ENCODE data around the gene KIF16B. TPM values are rescaled to one million over a fixed set of nuclear protein-coding genes. Genes with fewer than 3 reads are reported as not detected.

Gene KIF16B
- total and polyA plus RNA-seq, 2 experiments from 2014 or later, result 6.5 to 11.1 TPM

DNA sequence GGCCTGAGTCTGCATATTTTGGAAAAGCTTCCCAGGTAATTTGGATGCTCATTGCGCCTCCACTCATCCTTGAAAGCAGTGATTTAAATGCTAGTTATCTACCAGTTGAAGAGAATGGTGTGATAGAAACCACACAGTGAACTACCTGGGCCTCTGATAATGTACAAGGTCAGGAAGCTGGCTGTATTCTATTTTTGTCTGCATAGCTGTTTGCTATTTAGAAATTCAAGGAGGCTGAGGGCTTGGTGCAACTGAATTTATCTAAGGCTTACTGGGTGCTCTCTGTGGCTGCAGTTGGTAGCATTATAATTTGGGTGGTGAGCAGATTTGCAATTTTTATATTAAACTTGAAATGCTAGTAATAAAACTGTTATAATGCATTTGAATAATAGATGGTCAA is 245.6 kb downstream of the KIF16B start (continued):
- TF ChIP-seq, protein P1, sequence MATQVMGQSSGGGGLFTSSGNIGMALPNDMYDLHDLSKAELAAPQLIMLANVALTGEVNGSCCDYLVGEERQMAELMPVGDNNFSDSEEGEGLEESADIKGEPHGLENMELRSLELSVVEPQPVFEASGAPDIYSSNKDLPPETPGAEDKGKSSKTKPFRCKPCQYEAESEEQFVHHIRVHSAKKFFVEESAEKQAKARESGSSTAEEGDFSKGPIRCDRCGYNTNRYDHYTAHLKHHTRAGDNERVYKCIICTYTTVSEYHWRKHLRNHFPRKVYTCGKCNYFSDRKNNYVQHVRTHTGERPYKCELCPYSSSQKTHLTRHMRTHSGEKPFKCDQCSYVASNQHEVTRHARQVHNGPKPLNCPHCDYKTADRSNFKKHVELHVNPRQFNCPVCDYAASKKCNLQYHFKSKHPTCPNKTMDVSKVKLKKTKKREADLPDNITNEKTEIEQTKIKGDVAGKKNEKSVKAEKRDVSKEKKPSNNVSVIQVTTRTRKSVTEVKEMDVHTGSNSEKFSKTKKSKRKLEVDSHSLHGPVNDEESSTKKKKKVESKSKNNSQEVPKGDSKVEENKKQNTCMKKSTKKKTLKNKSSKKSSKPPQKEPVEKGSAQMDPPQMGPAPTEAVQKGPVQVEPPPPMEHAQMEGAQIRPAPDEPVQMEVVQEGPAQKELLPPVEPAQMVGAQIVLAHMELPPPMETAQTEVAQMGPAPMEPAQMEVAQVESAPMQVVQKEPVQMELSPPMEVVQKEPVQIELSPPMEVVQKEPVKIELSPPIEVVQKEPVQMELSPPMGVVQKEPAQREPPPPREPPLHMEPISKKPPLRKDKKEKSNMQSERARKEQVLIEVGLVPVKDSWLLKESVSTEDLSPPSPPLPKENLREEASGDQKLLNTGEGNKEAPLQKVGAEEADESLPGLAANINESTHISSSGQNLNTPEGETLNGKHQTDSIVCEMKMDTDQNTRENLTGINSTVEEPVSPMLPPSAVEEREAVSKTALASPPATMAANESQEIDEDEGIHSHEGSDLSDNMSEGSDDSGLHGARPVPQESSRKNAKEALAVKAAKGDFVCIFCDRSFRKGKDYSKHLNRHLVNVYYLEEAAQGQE (IDR thresholded peaks at IDR 0.05; ENCODE audit: unreplicated experiment), result no peak
- TF ChIP-seq NANOG (IDR thresholded peaks at IDR 0.05; ENCODE audit: borderline replicate concordance), result no peak
- TF ChIP-seq, protein P2, sequence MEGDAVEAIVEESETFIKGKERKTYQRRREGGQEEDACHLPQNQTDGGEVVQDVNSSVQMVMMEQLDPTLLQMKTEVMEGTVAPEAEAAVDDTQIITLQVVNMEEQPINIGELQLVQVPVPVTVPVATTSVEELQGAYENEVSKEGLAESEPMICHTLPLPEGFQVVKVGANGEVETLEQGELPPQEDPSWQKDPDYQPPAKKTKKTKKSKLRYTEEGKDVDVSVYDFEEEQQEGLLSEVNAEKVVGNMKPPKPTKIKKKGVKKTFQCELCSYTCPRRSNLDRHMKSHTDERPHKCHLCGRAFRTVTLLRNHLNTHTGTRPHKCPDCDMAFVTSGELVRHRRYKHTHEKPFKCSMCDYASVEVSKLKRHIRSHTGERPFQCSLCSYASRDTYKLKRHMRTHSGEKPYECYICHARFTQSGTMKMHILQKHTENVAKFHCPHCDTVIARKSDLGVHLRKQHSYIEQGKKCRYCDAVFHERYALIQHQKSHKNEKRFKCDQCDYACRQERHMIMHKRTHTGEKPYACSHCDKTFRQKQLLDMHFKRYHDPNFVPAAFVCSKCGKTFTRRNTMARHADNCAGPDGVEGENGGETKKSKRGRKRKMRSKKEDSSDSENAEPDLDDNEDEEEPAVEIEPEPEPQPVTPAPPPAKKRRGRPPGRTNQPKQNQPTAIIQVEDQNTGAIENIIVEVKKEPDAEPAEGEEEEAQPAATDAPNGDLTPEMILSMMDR (conservative IDR thresholded peaks at IDR 0.05; ENCODE audit: low read depth in 2 of 2), result no peak

DNA sequence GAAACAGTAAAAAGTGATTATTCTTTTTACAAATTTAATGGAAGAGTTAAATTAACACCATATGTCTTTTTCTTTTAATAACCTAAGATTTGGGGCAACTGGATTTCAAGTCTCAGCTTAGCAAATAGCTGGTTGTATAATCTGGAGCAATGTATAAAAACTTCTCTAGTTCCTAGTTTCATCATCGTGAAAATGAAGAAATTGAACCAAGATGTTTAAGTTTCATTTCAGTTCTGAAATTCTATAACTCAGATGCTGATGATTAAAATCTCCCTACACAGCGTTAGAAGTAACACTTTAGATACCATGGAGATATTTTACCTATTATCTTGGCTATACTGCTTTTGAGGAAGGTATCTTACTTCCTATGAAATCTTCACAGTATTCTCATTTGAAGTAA is 252.0 kb downstream of the KIF16B start:
- H3K27me3 Mint-ChIP-seq (ENCODE audit: insufficient read depth, low read depth, poor library complexity), result no peaks in the 10 kb centered on the region
- ATAC-seq (no peak), DNase-seq (ENCODE audit: low spot score) (no peak)
- Histone ChIP-seq H2AFZ (no peak overlapping the region), H3K27me3 (ENCODE audit: insufficient read depth) (no peaks in the 10 kb centered on the region), H3K4me2 (no peak overlapping the region), H3K4me3 (no peak overlapping the region), H3K4me1 (ENCODE audit: insufficient read depth) (0 out of 2 replicates have a peak, but pooled peaks cover 3% of the 10 kb centered on the region), H4K20me1 (replicated peaks; ENCODE audit: insufficient read depth) (no peaks in the 10 kb centered on the region), H3K79me2 (replicated peaks; ENCODE audit: insufficient read depth) (no peaks in the 10 kb centered on the region), H3F3A (replicated peaks; ENCODE audit: low read depth) (no peaks in the 10 kb centered on the region), H3K36me3 (ENCODE audit: insufficient read depth) (no peaks in the 10 kb centered on the region), H3K9me2 (ENCODE audit: insufficient read depth) (no peaks in the 10 kb centered on the region), H3K27ac (ENCODE audit: low read depth) (no peak overlapping the region)
- H3K36me3 Mint-ChIP-seq (ENCODE audit: low read depth), result peaks cover 5% of the 10 kb centered on the region; the same call in 2 of the 3 replicates
- TF ChIP-seq EZH2phosphoT487 (IDR thresholded peaks at IDR 0.05; ENCODE audit: unreplicated experiment) (no peak), STAT1 (IDR thresholded peaks at IDR 0.05; ENCODE audit: unreplicated experiment) (no peak), NANOG (IDR thresholded peaks at IDR 0.05; ENCODE audit: borderline replicate concordance) (no peak), CREB1 (CRISPR knock-in tag; IDR thresholded peaks at IDR 0.05; ENCODE audit: low read depth) (no peak)
- TF ChIP-seq, protein P1 (IDR thresholded peaks at IDR 0.05; ENCODE audit: unreplicated experiment), result no peak
- TF ChIP-seq, protein P3, sequence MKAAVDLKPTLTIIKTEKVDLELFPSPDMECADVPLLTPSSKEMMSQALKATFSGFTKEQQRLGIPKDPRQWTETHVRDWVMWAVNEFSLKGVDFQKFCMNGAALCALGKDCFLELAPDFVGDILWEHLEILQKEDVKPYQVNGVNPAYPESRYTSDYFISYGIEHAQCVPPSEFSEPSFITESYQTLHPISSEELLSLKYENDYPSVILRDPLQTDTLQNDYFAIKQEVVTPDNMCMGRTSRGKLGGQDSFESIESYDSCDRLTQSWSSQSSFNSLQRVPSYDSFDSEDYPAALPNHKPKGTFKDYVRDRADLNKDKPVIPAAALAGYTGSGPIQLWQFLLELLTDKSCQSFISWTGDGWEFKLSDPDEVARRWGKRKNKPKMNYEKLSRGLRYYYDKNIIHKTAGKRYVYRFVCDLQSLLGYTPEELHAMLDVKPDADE (IDR thresholded peaks at IDR 0.05), result no peak
- peaks cover 14% of the 10 kb centered on the region; the same call in 2 of the 3 replicates for H3K9me3 Mint-ChIP-seq
- peaks cover 13% of the 10 kb centered on the region; the same call in 2 of the 3 replicates for H3K4me1 Mint-ChIP-seq
- H3K4me3 Mint-ChIP-seq, result no peak overlapping the region
- 0 out of 2 replicates have a peak overlapping the region, but pooled peaks have one; percentile 62 for H3K27ac Mint-ChIP-seq

Measured in GM23338 (cell line).